Left ventricle myocardium superior (tissue), 1 donor: Measurements from ENCODE around the gene MAJIN. TPM values are rescaled to one million over a fixed set of nuclear protein-coding genes. Genes with fewer than 3 reads are reported as not detected.
"Not testable (repeated sequence)": the region's sequence is repeated elsewhere in the genome, so short reads cannot be mapped to it uniquely, and the experiment has no call there.

Source experiments
- ATAC-seq: fragments of 200-7000 bp; cut with Tn5 transposase; one replicate; pipeline ENCODE4 v1.9.1; 2020; ENCODE audit warnings: mild to moderate bottlenecking, moderate library complexity
- DNase-seq: peaks from one replicate; pipeline ENCODE4 v3.0.0-alpha.2; 2020
- intact Hi-C: fragments of 100-400 bp; cut with micrococcal nuclease; formaldehyde crosslinking; loops from one replicate; pipeline ENCODE4 v1.11.0; 2022
- total RNA-seq: library from RNA; stranded (reverse); fragmentation: NEBNext Ultra II Directional; extraction: Animal tissue kit (Norgen Biotek cat#: 25700); gene quantifications from one replicate; pipeline ENCODE4 v1.2.1, GENCODE V29; 2021
- donor health status: DM: no; HTN: yes; CAD: no; lungs with severe emphysema.

Gene MAJIN
- total RNA-seq, 1 donor from 2014 or later, result not detected

- intact Hi-C loops, result no loop called here
- no peak for DNase-seq
- ATAC-seq, result peak; percentile 28
Observed at GRCh38 chr11:64996327-64996709, 24.4 kb upstream of the MAJIN start.

DNA sequence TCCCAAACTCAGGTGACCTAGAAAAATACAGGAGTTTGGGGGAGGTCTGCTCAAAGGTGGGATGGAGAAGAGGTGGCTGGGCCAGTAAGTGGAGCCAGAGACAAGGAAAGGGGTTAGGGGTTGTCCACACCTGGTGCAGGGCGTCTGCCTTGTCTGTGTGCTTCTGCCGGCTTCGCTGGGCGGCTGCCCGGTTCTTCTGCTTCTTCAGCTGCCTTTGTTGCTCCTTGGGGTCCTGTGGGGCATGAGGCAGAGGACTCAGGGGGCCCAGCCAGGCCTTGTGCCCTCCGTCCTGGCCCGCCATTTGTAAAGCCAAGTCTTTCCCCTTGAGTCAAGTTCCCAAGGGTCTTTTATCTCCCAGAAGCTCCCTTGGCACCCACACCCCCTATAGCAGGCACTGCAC lies 22.4 kb upstream of the MAJIN start:
- ATAC-seq (no peak), DNase-seq (no peak)
- intact Hi-C loops, result no loop called here

DNA sequence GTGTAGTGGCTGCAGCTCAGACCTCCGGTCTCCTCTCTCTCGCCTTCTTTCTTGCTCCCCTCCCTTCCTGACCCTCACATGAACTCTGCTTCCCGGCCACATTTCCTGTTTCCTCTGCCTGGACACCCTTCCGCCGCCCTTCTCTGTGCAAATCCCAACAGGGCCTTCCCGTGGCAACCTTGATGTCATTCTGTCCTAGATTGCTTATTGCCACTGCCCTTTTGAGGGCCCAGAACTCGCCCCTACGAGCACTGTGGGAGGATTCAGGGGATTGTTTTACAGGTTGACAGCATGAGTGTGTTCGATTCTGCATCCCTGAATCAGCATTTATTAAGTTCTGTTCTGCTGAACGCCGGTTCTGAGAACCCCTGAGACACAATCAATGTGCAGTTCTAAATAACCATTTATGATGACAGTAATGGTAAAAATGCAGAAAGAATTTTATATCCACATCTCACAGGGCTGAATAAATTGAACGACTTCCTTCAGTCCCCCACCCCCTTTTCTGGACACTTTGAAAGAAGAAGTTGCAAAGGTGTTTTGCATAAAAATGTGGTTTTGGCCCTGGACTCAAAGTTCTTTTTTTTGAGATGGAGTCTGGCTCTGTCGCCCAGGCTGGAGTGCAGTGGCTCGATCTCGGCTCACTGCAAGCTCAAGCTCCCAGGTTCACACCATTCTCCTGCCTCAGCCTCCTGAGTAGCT lies 18.5 kb upstream of the MAJIN start:
- intact Hi-C loops, result no loop called here
- ATAC-seq (peak; percentile 88), DNase-seq (peak; percentile 58)

DNA sequence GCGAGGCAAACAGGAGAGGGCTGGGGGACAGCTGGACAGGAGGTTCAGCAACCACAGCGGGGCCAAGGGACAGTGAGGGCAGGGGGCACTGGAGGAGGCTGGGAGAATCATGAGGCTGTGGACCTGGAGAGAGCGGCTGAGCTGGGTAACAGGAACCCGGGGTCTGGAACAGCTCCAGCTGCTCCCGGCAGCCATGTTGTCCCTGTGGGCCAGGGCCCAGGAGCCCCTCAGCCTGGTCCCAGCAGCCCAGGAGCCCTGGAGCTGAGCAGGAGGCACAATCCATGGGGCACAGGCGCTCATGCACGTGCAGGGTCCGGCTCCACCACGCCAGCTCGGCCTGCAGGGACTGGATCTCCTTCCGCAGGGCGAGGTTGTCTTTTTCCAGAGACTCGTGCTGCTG lies 17.5 kb upstream of the MAJIN start:
- intact Hi-C loops, result no loop called here
- DNase-seq (peak; percentile 49), ATAC-seq (peak; percentile 36)

DNA sequence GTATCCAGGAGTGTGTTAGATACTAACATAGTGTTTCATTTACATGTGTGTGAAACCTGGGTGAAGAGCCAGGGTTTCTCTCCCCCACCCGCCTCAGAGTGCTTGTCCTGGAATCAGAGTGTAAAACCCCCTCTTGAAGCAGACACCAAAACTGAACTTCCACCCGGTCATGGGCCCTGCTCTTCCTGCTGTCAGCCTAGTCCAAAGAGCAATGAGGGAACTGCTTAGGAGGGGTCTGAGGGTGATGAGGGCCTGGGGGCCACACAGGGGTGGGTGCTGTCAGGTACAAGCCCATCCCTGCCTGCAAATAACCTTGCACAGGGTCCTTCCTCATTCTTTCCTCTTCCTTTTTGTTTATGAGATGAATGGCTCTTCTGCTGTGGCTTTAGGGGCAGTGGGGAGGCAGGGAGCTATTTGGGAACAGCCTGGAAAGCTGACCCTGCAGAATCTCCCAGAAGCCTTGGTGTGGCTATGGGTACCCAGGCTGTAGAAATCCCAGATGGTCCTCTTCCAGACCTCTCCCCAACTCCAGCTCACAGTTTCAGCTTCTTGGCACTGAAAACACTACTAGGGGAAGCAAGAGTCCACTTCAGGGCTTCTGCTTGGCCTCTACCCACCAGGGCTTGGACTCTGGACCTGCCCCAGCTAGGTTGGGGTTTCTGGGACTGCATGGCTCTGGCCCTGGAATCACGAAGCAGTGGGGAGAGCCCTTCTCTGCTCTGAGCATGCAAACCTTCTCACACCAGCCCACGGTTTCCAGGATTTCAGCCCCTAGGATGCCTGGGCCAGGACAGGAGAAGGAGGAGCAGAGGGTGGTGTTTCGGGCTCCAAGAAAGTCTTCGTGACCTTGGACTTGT lies 16.3 kb upstream of the MAJIN start:
- intact Hi-C loops, result no loop called here
- DNase-seq (no peak), ATAC-seq (no peak)

DNA sequence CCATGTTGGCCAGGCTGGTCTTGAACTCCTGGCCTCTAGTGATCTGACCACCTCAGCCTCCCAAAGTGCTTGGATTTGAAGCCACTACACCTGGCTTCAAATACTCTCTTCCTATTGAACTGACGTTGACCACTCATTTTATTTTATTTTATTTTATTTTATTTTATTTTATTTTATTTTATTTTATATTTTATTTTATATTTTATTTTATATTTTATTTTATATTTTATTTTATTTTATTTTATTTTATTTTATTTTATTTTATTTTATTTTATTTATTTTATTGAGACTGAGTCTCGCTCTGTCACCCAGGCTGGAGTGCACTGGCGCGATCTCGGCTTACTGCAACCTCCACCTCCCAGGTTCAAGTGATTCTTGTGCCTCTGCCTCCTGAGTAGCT lies 11.4 kb upstream of the MAJIN start:
- DNase-seq, intact Hi-C loops, ATAC-seq: not testable (repeated sequence)

- DNase-seq (no peak), ATAC-seq (no peak)
- intact Hi-C loops, result no loop called here
Observed at GRCh38 chr11:64976651-64977050, 4.7 kb upstream of the MAJIN start.

DNA sequence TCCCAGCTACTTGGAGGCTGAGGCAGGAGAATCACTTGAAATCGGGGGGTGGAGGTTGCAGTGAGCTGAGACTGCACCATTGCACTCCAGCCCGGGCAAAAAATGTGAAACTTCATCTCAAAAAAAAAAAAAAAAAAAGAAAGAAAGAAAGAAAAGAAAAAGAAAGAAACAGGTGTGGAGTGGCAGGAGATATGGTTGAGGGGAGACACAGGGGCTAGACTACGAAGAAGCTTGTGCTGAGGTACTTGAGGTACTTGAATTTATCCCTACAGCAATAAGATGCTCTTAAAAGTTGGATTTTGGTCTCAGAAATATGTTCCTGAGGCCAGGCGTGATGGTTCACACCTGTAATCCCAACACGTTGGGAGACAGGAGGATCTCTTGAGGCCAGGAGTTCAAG lies 2.2 kb upstream of the MAJIN start:
- intact Hi-C loops, result no loop called here
- DNase-seq (no peak), ATAC-seq (no peak)

- DNase-seq (no peak), ATAC-seq (no peak)
- intact Hi-C loops, result no loop called here
Observed at GRCh38 chr11:64970731-64971151, 1.2 kb downstream of the MAJIN start.

DNA sequence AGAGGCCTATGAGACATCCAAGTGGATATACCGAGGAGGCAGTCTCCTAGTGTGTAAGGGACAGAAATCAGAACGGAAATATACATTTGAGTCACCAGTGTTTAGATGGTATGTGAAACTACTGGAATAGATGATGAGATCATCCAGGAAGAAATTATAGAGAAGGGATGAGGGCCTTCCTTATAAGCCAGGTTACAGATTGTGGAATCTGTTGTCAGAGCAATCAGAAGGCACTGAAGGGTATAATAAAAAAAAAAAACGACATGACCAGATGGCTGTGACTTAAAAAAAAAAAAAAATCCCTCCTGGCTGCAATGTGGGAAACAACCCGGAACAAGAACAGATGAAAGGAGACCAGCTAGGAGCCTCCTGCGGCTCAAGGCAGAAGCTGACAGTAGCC lies 2.7 kb downstream of the MAJIN start:
- ATAC-seq (no peak), DNase-seq (no peak)
- intact Hi-C loops, result no loop called here

DNA sequence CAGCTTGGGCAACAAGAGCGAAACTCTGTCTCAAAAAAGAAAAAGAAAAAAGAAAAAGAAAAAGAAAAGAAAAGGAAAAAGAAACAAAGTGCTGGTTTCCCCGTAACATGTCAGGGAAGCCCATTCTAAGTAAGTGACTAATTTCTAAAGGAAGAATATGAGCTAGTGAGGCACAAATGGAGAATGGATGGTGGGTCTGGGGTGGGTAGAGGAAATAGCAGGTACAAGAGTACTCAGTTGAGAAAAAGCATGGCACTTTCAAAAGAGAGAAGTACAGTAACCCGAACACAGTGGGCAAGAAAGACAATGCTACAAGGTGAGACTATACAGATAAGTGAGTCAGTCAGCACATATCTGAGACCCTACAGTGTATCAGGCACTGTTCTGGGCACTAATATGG lies 4.5 kb downstream of the MAJIN start:
- no peak for ATAC-seq
- intact Hi-C loops, result no loop called here
- no peak for DNase-seq

DNA sequence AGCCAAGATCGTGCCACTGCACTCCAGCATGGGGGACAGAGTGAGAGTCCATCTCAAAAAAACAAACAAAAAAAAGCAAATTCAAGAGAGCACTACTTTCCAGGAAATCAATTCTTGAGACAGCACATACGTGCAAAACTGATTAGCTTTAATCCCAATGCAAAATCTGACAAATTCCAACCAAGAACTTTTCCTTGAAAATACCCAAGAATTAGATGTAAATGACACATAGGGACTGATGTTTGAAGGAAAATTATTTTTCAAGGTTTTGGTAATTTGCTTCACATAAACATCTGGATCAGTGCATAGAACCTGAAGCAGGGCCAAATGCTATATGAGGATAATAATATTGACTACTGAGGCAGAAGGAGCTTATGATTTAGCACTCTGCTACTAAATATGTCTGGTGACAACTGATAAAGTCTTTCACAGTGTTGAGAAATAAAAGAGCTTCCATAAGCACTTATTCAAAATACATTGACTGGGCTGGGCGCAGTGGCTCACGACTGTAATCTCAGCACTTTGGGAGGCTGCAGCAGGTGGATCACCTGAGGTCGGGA lies 8.8 kb downstream of the MAJIN start:
- no peak for ATAC-seq
- no peak for DNase-seq
- intact Hi-C loops, result no loop called here

DNA sequence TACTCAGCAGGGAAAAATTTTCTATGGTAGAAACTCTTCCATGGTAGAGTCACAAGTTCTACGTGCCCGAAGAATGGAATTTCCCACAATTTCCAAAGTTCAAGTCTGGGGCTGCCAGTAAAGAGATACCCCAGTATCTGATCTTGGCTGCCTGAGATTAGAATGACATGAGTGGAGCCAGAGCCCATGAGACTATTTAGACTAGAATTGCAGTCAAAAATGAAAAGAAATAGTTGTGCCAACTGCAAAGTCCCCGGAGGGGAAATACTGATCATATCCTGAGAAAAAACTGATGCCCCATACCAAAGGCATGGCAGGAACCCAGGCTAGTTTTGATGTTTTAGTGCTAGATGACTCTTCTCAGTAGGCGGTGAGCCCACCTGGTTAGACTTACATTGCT lies 11.2 kb downstream of the MAJIN start:
- no peak for ATAC-seq

GRCh38 chr11:64959498-64959897 lies 12.4 kb downstream of the MAJIN start:
- ATAC-seq, result no peak
- DNase-seq, result no peak
- intact Hi-C loops, result no loop called here

More for the DNA sequence above, 11.2 kb downstream of the MAJIN start:
- intact Hi-C loops, result no loop called here
- no peak for DNase-seq

GRCh38 chr11:64954201-64954600 lies 17.7 kb downstream of the MAJIN start:
- ATAC-seq (no peak), DNase-seq (no peak)
- intact Hi-C loops, result no loop called here

- ATAC-seq, result no peak
- intact Hi-C loops, result no loop called here
- no peak for DNase-seq
Observed at GRCh38 chr11:64951529-64951928, 20.4 kb downstream of the MAJIN start.

- DNase-seq (no peak), ATAC-seq (peak; percentile 21)
- intact Hi-C loops, result no loop called here
Observed at GRCh38 chr11:64947208-64947814, 24.6 kb downstream of the MAJIN start.

DNA sequence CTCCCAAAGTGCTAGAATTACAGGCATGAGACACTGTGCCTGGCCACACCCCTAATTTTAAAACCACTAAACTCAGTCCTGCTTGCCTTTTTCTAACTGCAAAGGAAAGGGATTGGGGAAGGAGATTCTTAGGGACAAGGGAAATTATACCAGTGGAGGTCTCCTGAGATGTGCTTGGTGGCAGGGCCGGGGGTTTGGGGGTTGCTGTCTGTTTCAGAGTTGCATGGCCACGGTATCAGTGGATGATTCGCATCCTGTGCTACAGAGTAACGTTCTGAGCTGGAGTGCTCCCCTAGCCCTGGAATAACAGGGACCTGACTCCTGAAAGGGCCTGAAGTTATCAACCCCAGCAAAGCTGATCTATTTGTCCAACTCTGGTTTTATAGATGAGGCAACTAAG lies 35.4 kb downstream of the MAJIN start:
- no peak for DNase-seq
- intact Hi-C loops, result no loop called here
- ATAC-seq, result no peak

GRCh38 chr11:64935359-64936081 lies 36.4 kb downstream of the MAJIN start, which contains the start of gene GPHA2:
Gene GPHA2, minus strand, starts transcription at chr11:64935893. Its CDS starts 433 bp downstream, at chr11:64935460.
- DNase-seq (no peak), ATAC-seq (peak; percentile 13)
- intact Hi-C loops, result no loop called here
